ENCODE measurements around the gene CACNB1. TPM values are rescaled to one million over a fixed set of nuclear protein-coding genes. Genes with fewer than 3 reads are reported as not detected.

The CACNB1 gene
- total and polyA plus RNA-seq, 9 donors, result 114 to 227 (median 198) TPM

DNA sequence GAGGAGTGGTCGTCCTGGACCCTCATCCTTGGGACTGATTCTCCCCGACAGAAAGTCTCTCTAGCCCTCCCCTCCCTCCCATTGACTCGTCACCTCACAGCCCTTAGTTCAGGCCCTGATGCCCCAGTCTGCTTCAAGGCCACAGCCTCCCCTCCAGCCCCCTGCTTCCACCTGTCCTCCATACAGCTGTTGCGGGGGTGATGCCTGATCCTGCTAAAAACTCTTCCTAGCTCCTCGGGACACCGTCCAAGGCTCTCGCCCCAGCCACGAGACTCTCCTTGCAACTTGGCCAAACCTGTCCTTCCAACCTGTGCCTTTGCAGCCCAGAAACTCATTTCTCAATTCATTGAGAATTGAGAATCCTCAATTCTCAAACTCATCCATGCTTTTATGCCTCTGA, 21.4 kb upstream of the CACNB1 start:
- 44% methylated on average over 7 of the region's 8 CpGs for WGBS (ENCODE audit: insufficient coverage)
- DNase-seq, result no peak
- no peak overlapping the region for H3K27ac ChIP-seq (ENCODE audit: low read length)
- no peak overlapping the region for H3K4me3 ChIP-seq (ENCODE audit: low read length)
- H3K27me3 ChIP-seq (ENCODE audit: control insufficient read depth, insufficient read depth, low read length), result peaks cover 59% of the 10 kb centered on the region
- no peaks in the 10 kb centered on the region for H3K9me3 ChIP-seq (replicated peaks; ENCODE audit: control insufficient read depth, low read depth, low read length)
- H3K4me1 ChIP-seq (ENCODE audit: control insufficient read depth, insufficient read depth, low read length), result peaks cover 17% of the 10 kb centered on the region
- H3K36me3 ChIP-seq (ENCODE audit: control insufficient read depth, insufficient read depth, low read length), result no peaks in the 10 kb centered on the region

DNA sequence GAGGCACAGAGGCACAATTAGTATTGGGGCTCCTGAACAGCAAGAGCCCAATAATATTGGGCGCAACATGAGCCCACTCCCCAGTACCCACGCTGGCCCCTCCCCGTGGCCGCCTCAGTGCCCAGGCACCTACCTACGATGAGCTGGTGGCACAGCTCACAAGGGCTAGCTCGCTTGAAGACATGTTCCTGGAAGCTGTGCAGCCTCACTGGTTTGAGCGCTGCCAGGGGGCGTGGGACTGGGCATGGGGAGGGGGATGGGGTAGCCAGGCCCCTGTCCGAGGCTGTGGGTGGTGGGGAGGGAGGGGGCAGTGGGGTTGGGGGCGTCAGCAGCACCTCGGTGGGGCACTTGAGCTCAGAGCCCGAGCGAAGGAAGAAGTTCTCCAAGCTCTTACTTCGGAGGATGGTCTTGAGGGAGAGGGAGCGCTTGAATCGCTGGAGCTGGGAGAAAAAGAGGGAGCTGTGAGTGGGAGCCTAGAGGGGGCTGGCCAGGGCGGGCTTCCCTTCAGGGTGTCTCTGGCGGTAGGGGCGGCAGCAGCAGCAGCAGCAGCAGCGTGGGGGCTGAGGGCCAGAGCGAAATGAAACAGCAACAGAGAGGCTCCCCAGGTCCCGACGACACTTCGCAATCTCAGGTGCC, 20.4 kb upstream of the CACNB1 start:
- DNase-seq, result no peak
- Histone ChIP-seq H3K4me1 (ENCODE audit: control insufficient read depth, insufficient read depth, low read length) (peaks cover 17% of the 10 kb centered on the region), H3K27me3 (ENCODE audit: control insufficient read depth, insufficient read depth, low read length) (peaks cover 50% of the 10 kb centered on the region), H3K9me3 (replicated peaks; ENCODE audit: control insufficient read depth, low read depth, low read length) (no peaks in the 10 kb centered on the region), H3K4me3 (ENCODE audit: low read length) (no peak overlapping the region), H3K27ac (ENCODE audit: low read length) (no peak overlapping the region), H3K36me3 (ENCODE audit: control insufficient read depth, insufficient read depth, low read length) (no peaks in the 10 kb centered on the region)
- 16% methylated on average over 22 of the region's 24 CpGs for WGBS (ENCODE audit: insufficient coverage)

DNA sequence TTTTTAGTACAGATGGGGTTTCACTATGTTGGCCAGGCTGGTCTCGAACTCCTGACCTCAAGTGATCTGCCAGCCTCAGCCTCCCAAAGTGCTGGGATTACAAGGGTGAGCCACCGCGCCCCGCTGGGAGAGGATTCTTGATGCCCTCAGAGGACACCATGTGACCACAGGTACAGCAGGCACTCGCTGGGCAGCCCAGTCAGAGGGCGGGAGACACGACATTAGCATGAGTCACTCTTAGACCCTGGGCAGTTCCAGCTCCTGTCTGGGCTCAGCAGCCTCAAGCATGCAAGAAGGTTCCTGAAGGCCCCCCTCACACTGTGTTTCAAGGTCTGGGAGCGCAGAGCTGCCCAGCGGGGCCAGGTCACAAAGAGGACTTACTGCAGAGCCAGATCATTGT, 16.4 kb upstream of the CACNB1 start:
- H3K4me1 ChIP-seq (ENCODE audit: control insufficient read depth, insufficient read depth, low read length), result peaks cover 28% of the 10 kb centered on the region
- 70% methylated on average over 9 of the region's 9 CpGs for WGBS (ENCODE audit: insufficient coverage)
- H3K27ac ChIP-seq (ENCODE audit: low read length), result no peak overlapping the region
- peaks cover 55% of the 10 kb centered on the region for H3K27me3 ChIP-seq (ENCODE audit: control insufficient read depth, insufficient read depth, low read length)
- H3K4me3 ChIP-seq (ENCODE audit: low read length), result no peak overlapping the region
- DNase-seq, result no peak
- H3K9me3 ChIP-seq (replicated peaks; ENCODE audit: control insufficient read depth, low read depth, low read length), result no peaks in the 10 kb centered on the region
- H3K36me3 ChIP-seq (ENCODE audit: control insufficient read depth, insufficient read depth, low read length), result no peaks in the 10 kb centered on the region

DNA sequence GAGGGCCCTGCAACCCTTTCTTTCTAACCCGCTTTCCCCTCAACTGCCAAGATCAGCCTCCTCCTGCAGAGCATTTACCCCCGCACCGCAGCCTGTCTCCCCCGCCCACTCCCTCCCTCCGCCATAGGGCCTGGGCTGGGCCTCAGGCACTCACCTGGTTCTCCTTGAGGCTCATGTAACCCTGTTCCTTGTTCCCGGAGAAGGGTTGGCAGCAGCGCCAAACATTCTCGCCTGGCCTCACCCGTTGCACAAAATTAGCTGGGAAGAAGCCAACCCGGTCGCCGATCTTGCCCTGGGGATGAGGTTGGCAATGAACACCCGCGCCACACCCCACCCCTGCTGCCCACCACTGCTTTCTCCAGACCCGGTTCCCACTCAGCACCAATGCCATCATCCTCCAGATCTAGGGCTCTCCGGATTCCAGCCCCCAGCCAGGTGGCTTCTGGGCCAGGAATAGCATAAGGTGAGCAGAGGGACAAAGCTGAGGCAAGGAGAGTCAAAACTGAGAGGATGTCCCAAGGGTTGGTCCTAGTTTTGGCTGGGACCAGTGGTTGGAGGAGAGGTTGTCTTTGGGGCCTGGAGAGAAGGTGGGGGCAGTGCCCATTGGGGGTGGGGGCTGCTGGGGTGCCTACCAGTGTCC, 15.5 kb upstream of the CACNB1 start:
- Histone ChIP-seq H3K4me3 (ENCODE audit: low read length) (no peak overlapping the region), H3K27ac (ENCODE audit: low read length) (no peak overlapping the region), H3K9me3 (replicated peaks; ENCODE audit: control insufficient read depth, low read depth, low read length) (no peaks in the 10 kb centered on the region), H3K36me3 (ENCODE audit: control insufficient read depth, insufficient read depth, low read length) (no peaks in the 10 kb centered on the region), H3K27me3 (ENCODE audit: control insufficient read depth, insufficient read depth, low read length) (peaks cover 50% of the 10 kb centered on the region), H3K4me1 (ENCODE audit: control insufficient read depth, insufficient read depth, low read length) (peaks cover 32% of the 10 kb centered on the region)
- WGBS (ENCODE audit: insufficient coverage), result 53% methylated on average over 15 of the region's 16 CpGs
- no peak for DNase-seq

DNA sequence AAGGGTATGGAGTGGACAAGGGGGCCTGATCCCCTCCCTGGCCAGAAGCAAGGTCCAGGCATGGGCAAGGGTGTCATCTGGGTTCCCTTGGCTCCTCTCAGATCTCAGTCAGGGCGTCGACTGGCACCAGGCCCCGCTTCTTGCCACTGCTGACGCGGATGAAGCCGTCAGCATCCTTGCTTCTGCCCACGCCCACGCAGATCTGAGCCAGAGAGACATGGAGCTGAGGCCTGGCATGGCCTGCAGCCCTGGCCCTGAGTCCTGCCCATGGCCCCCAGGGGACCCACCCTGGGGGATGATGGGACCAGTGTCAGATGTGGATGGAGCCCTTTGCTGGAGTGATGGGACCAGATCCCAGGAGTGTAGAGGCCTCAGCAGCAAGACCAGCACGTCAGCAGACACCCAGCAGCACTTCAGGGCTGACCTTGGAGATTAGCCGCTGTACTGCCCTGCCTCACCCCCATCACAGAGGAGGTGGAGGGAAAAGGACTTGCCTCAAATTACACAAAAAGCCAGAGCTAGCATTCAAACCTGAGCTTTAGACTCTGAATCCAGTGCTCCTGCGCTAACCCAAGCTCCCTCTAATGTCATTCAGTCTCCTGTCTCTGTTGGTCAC, 14.8 kb upstream of the CACNB1 start:
- Histone ChIP-seq H3K4me1 (ENCODE audit: control insufficient read depth, insufficient read depth, low read length) (peaks cover 32% of the 10 kb centered on the region), H3K27me3 (ENCODE audit: control insufficient read depth, insufficient read depth, low read length) (peaks cover 44% of the 10 kb centered on the region), H3K4me3 (ENCODE audit: low read length) (no peak overlapping the region), H3K27ac (ENCODE audit: low read length) (no peak overlapping the region), H3K9me3 (replicated peaks; ENCODE audit: control insufficient read depth, low read depth, low read length) (no peaks in the 10 kb centered on the region), H3K36me3 (ENCODE audit: control insufficient read depth, insufficient read depth, low read length) (no peaks in the 10 kb centered on the region)
- WGBS (ENCODE audit: insufficient coverage), result 70% methylated on average over 11 of the region's 11 CpGs
- no peak for DNase-seq

DNA sequence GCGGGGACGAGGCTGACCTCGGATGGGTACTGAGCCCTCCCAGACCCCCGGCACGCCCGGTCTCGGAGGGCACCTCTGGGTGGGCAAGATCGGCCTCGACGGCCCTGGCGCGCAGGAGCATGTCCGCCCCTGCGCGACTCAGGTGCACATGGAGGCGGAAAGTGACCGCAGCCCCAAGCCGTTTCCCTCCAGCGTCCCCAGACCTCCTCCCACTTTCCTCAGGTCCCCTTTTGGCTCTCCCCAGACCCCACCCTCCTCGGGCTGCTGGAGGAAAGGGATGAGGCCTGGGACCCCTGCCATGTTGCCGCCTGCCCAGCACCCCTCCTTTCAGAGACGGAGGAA, 12.6 kb upstream of the CACNB1 start:
- H3K27ac ChIP-seq (ENCODE audit: low read length), result no peak overlapping the region
- peaks cover 29% of the 10 kb centered on the region for H3K27me3 ChIP-seq (ENCODE audit: control insufficient read depth, insufficient read depth, low read length)

DNA sequence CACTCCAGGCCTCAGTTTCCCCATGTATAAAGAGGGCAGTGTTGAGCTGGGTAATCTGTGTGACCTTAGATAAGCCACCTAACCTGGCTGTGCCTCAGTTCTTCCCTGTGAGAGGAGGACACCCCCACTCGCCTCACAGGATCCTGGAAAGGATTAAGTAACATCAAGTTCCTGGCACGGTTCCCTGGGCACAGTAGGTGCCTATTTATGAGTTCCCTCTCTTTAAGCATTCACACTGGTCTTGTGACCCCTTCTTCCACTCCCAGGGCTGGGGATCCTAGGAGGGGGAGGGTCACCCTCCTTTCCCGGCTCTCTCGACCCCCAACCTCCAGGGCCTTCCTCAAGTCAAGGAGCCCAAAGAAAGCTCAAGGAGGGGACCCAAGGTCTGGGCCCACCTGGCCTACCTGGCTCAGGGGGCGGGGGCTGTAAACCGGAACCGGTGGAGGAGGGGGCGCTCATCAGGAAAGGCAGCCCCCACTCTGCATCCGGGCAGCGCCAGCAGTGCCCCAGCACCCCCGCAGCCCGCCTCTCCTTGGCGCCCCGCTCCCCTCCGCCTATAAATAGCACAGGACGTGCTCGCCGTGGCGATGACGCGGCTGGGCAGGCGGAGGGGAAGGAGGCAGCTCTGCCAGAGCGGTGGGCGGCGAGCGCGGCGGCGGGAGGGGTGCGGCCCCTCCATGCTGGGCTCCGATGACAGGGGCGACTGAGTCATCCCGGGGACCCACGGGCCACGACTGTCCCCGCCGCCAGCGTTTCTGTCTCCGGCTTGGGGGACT, 12.0 kb upstream of the CACNB1 start:
- no peaks in the 10 kb centered on the region for H3K9me3 ChIP-seq (replicated peaks; ENCODE audit: control insufficient read depth, low read depth, low read length)
- H3K27ac ChIP-seq (ENCODE audit: low read length), result no peak overlapping the region
- peaks cover 24% of the 10 kb centered on the region for H3K27me3 ChIP-seq (ENCODE audit: control insufficient read depth, insufficient read depth, low read length)
- H3K4me1 ChIP-seq (ENCODE audit: control insufficient read depth, insufficient read depth, low read length), result peaks cover 35% of the 10 kb centered on the region
- H3K4me3 ChIP-seq (ENCODE audit: low read length), result peak overlapping the region; percentile 37
- peaks cover 8% of the 10 kb centered on the region for H3K36me3 ChIP-seq (ENCODE audit: control insufficient read depth, insufficient read depth, low read length)
- WGBS (ENCODE audit: insufficient coverage), result 3% methylated on average over 29 of the region's 39 CpGs
- peak; percentile 80 for DNase-seq

More for the DNA sequence above, 12.6 kb upstream of the CACNB1 start:
- Histone ChIP-seq H3K9me3 (replicated peaks; ENCODE audit: control insufficient read depth, low read depth, low read length) (no peaks in the 10 kb centered on the region), H3K36me3 (ENCODE audit: control insufficient read depth, insufficient read depth, low read length) (peaks cover 2% of the 10 kb centered on the region), H3K4me1 (ENCODE audit: control insufficient read depth, insufficient read depth, low read length) (peaks cover 35% of the 10 kb centered on the region), H3K4me3 (ENCODE audit: low read length) (peak overlapping the region; percentile 37)
- WGBS (ENCODE audit: insufficient coverage), result 2% methylated on average over 13 of the region's 22 CpGs
- no peak for DNase-seq

DNA sequence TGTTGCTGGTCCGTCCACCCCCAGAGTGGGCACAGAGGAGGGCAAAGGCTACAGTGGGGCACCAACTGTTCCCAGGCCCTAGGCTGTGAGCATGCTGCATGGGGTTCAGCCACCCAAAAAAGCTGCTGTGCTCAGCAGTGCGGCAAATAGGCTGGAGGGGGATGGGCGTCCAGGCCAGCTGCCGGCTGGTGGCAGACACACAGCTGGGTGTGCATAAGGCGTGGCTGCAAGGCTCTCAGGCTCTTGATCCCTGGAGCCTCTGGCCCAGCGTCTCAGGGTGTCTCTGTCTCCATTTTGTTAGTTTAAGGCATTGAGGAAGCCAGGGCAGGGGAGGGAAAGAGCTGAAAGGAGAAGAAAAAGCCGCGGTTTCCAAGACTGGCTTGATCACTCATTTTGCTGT, 11.4 kb upstream of the CACNB1 start:
- Histone ChIP-seq H3K27ac (ENCODE audit: low read length) (no peak overlapping the region), H3K4me1 (ENCODE audit: control insufficient read depth, insufficient read depth, low read length) (peaks cover 35% of the 10 kb centered on the region), H3K9me3 (replicated peaks; ENCODE audit: control insufficient read depth, low read depth, low read length) (no peaks in the 10 kb centered on the region), H3K4me3 (ENCODE audit: low read length) (no peak overlapping the region), H3K27me3 (ENCODE audit: control insufficient read depth, insufficient read depth, low read length) (peaks cover 20% of the 10 kb centered on the region), H3K36me3 (ENCODE audit: control insufficient read depth, insufficient read depth, low read length) (peaks cover 14% of the 10 kb centered on the region)
- WGBS (ENCODE audit: insufficient coverage), result 37% methylated on average over 6 of the region's 8 CpGs
- DNase-seq, result no peak

DNA sequence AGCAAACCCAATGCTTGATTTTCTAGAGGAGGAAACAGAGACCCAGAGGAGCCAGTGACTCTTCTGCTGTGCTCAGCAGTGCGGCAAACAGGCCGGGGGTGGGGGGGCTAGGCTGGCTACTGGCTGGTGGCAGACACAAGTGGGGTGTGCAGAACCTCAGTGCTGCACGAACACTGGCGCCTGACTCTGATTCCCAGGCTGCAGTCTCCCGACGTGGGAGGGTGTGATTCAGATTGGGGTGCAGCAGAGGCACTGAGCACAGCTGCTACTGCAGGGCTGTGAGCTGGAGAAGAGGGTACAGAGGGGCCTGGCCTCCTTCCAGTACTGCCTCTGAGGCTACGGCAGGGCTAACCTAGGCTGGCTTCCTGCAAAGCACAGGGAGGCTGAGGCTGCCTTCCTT, 10.7 kb upstream of the CACNB1 start:
- no peaks in the 10 kb centered on the region for H3K9me3 ChIP-seq (replicated peaks; ENCODE audit: control insufficient read depth, low read depth, low read length)
- 48% methylated on average over 7 of the region's 7 CpGs for WGBS (ENCODE audit: insufficient coverage)
- H3K36me3 ChIP-seq (ENCODE audit: control insufficient read depth, insufficient read depth, low read length), result peaks cover 21% of the 10 kb centered on the region
- no peak for DNase-seq
- H3K27ac ChIP-seq (ENCODE audit: low read length), result no peak overlapping the region
- no peak overlapping the region for H3K4me3 ChIP-seq (ENCODE audit: low read length)
- peaks cover 19% of the 10 kb centered on the region for H3K27me3 ChIP-seq (ENCODE audit: control insufficient read depth, insufficient read depth, low read length)
- H3K4me1 ChIP-seq (ENCODE audit: control insufficient read depth, insufficient read depth, low read length), result peaks cover 35% of the 10 kb centered on the region

DNA sequence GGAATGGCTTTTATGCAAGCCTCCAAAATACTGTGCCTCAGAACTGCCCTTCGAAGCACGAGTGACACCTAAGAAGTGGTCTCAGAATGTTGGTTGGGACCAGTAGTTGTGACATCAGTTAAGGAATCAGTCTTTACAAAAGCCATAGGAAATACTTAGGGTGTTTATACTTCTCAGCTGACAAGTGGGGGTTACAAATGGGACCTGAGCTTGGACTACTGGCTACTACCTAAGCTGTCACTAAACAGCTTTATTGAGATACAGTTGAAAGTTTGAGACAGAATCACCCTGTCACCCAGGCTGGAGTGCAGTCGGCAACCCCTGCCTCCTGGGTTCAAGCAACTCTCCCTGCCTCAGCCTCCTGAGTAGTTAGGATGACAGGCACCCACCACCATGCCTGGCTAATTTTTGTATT, 7.7 kb upstream of the CACNB1 start:
- peaks cover 8% of the 10 kb centered on the region for H3K27me3 ChIP-seq (ENCODE audit: control insufficient read depth, insufficient read depth, low read length)
- no peak overlapping the region for H3K27ac ChIP-seq (ENCODE audit: low read length)
- no peak overlapping the region for H3K4me3 ChIP-seq (ENCODE audit: low read length)
- WGBS (ENCODE audit: insufficient coverage), result 94% methylated on average over 2 of the region's 3 CpGs
- peaks cover 37% of the 10 kb centered on the region for H3K4me1 ChIP-seq (ENCODE audit: control insufficient read depth, insufficient read depth, low read length)
- no peak for DNase-seq
- H3K36me3 ChIP-seq (ENCODE audit: control insufficient read depth, insufficient read depth, low read length), result peaks cover 41% of the 10 kb centered on the region
- no peaks in the 10 kb centered on the region for H3K9me3 ChIP-seq (replicated peaks; ENCODE audit: control insufficient read depth, low read depth, low read length)

All from muscle of leg (tissue), 11 donors.